CD4-positive, alpha-beta T cell treated with Interferon alpha-2 for 1 hour (primary cell): ENCODE measurements around the gene NPTXR.

ENCODE experiments used
- DNase-seq, 2 donors: peaks; one replicate each; pipeline ENCODE4 v3.0.0-alpha.2; 2020 to 2022

NPTXR gene

DNA sequence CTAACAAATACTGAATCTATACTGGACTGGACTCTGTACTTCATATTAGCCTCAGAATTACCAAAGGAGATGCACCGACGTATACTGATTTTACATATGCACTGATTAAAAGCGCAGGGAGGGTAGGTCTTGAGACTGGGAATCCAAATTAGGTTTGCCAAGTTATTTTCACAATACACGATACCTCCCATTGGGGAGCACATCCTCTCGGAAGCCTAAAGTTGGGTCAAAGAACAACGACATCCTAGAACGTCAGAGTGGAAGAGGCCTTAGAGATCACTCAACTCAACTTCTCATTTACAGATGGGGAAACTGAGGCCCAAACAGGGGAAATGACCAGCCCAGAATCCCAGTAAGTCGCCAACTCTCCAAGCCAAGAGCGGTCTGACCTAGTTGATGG is 50.5 kb downstream of the NPTXR start:
- DNase-seq, result no peak

DNA sequence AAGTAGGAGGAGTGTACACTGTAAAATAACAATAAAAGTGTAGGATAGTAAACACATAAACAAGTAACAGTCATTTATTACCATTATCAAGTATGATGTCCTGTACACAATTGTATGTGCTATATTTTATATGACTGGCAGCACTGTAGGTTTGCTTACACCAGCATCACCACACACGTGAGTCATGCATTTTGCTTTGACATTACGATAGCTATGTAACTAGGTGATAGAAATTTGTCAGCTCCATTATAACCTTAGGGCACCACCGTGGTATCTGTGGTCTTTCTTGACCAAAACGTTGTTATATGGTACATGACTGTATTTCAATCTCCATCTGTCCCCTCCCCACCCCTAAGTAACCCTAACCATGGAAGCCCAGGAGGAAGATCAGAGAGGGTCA is 51.0 kb downstream of the NPTXR start:
- no peak for DNase-seq

DNA sequence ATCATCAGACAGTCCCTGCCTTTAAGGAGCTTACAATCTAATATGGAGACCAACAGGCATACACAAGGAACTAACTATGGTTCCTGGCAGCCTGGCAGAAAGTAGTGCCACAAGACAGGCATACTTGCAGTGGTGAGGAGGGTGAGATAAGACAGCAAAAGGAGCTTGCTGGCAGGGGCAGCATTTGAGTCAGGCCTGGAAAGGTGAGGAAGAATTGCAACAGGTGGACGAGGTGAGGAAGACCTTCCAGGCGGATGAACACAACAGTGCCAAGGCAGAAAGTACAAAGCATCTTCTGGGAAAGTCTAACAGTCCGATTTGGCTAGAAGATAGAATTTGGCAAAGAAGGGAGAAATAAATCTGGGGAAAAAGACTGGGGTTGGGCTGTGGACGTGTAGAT is 54.2 kb downstream of the NPTXR start:
- DNase-seq, result no peak

- DNase-seq, result no peak
Measured at GRCh38 chr22:38788846-38789245, 55.0 kb downstream of the NPTXR start.

- DNase-seq, result no peak
Measured at GRCh38 chr22:38788021-38788816, 55.6 kb downstream of the NPTXR start.

GRCh38 chr22:38786631-38787030 is 57.2 kb downstream of the NPTXR start:
- DNase-seq, result no peak

DNA sequence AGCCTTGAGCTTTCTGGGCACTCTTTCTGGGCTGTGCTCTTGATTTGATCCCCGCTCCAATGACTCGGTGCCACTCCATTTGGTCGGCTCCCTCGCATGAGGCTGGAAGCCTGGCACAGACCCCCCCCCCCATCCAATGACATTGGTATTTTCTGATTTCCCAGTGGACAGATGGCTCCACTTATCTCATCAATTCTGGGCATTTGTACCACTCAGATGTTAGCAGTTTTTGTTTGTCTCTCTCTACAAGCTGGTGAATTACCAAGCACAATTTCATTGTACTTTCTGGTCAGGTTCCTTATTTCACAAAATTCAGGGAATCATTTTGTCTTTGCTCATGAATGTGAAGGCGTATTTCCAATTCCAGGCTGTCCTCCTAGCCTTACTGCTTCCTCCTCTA is 59.0 kb downstream of the NPTXR start:
- no peak for DNase-seq

GRCh38 chr22:38784035-38784434 is 59.8 kb downstream of the NPTXR start:
- DNase-seq, result no peak

- no peak for DNase-seq
Measured at GRCh38 chr22:38783095-38783615, 60.7 kb downstream of the NPTXR start.

- no peak for DNase-seq
Measured at GRCh38 chr22:38782402-38783094, 61.3 kb downstream of the NPTXR start.

- no peak for DNase-seq
Measured at GRCh38 chr22:38781033-38781432, 62.8 kb downstream of the NPTXR start.

- no peak for DNase-seq
Measured at GRCh38 chr22:38777087-38777671, 66.6 kb downstream of the NPTXR start.

- no peak for DNase-seq
Measured at GRCh38 chr22:38776086-38776485, 67.7 kb downstream of the NPTXR start.

DNA sequence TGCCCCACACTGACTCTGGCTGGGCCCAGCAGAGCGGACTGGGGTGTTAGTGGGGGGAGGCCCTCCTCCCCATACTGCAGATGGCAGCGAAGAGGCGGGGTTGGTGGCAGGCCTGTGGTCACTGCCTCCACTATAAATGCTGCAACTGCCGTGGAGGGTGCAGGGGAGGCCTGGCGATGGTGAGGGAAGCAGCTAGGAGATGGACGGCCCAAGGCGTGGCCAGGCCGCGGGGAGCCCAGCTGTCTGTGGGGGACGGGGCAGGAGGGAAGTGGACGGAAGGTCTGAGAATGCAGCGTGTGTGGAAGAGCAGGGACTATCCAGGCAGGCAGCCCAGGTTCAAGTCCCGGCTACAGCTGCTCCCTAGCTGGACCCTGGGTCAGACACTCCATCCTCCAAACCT is 68.2 kb downstream of the NPTXR start:
- no peak for DNase-seq

- DNase-seq, result no peak
Measured at GRCh38 chr22:38774496-38775166, 69.2 kb downstream of the NPTXR start.

DNA sequence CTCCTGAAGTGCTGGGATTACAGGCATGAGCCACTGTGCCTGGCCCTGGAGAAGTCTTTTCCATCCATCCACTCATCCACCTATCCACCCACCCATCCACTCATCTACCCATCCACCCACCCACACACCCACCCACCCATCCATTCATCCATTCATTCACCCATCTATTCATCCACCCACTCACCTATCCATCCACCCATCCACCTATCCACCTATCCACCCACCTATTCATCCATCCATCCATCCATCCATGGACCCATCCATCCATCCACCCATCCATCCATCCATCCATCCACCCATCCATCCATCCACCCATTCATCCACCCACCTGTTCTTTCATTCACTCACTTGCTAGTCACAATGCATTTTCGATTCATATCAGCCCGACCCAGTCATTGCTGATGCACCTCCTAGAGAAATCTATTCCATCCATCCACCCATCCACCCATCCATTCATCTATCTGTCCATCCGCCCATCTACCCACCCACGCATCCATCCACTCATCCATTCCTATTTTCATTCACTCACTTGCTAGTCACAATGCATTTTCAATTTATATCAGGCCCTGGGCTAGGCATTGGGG is 70.4 kb downstream of the NPTXR start:
- DNase-seq, result no peak

- DNase-seq, result no peak
Measured at GRCh38 chr22:38772623-38772873, 71.3 kb downstream of the NPTXR start.

- DNase-seq, result no peak
Measured at GRCh38 chr22:38770257-38770949, 73.4 kb downstream of the NPTXR start.
